ENCODE results near the gene EMP1.

DNA sequence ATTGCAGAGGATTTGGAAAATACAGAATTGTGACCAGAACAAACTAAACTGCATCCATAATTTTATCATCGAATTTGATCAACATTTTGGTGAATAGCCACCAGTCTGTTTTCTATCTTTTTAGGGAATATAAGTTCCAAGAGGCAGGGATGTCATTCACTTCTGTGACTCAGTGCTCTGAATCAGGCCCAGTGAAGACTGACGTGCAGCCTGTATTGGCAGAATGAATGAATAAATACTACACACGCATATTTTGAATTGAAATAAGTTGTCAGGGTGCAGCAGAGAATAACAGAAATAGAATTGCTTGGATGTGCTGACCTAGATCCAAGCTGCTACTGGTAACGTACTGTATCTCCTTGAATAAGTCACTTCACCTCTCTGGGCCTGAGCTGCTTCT, 1.3 kb upstream of the EMP1 start:
- TF ChIP-seq, protein P1, sequence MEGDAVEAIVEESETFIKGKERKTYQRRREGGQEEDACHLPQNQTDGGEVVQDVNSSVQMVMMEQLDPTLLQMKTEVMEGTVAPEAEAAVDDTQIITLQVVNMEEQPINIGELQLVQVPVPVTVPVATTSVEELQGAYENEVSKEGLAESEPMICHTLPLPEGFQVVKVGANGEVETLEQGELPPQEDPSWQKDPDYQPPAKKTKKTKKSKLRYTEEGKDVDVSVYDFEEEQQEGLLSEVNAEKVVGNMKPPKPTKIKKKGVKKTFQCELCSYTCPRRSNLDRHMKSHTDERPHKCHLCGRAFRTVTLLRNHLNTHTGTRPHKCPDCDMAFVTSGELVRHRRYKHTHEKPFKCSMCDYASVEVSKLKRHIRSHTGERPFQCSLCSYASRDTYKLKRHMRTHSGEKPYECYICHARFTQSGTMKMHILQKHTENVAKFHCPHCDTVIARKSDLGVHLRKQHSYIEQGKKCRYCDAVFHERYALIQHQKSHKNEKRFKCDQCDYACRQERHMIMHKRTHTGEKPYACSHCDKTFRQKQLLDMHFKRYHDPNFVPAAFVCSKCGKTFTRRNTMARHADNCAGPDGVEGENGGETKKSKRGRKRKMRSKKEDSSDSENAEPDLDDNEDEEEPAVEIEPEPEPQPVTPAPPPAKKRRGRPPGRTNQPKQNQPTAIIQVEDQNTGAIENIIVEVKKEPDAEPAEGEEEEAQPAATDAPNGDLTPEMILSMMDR (IDR thresholded peaks at IDR 0.05; ENCODE audit: control extremely low read depth in 1 of 3, insufficient read depth in 1 of 3, low read depth in 1 of 3, low read length in 3 of 3): no peak
- TF ChIP-seq POLR2AphosphoS5 (IDR thresholded peaks at IDR 0.05; ENCODE audit: low read depth, low read length): no peak
- TF ChIP-seq SP1 (IDR thresholded peaks at IDR 0.05; ENCODE audit: low read depth, low read length): no peak
- TF ChIP-seq TAF1 (IDR thresholded peaks at IDR 0.05; ENCODE audit: low read depth, low read length): no peak
- no peak for TF ChIP-seq FOSL1 (IDR thresholded peaks at IDR 0.05; ENCODE audit: insufficient read depth, low read depth, low read length)
- TF ChIP-seq POLR2A (IDR thresholded peaks at IDR 0.05; ENCODE audit: control extremely low read depth in 1 of 2, low read depth in 2 of 2, low read length in 2 of 2): no peak
- no peak for TF ChIP-seq RAD21 (IDR thresholded peaks at IDR 0.05 in 1 of 2, conservative IDR thresholded peaks at IDR 0.05 in 1 of 2; ENCODE audit: low read depth in 2 of 2, low read length in 2 of 2)
- no peak for TF ChIP-seq RNF2 (IDR thresholded peaks at IDR 0.05; ENCODE audit: borderline replicate concordance, low read depth, low read length, missing control alignments, poor library complexity, severe bottlenecking)
- TF ChIP-seq YY1 (IDR thresholded peaks at IDR 0.05; ENCODE audit: low read depth, low read length): no peak
- no peak for TF ChIP-seq SIN3A (conservative IDR thresholded peaks at IDR 0.05 in 1 of 2, IDR thresholded peaks at IDR 0.05 in 1 of 2; ENCODE audit: low read depth in 1 of 2, low read length in 2 of 2)
- TF ChIP-seq CHD1 (IDR thresholded peaks at IDR 0.05; ENCODE audit: low read depth, low read length): no peak
- no peak for TF ChIP-seq TCF12 (IDR thresholded peaks at IDR 0.05; ENCODE audit: low read depth, low read length)
- TF ChIP-seq TAF7 (optimal IDR thresholded peaks at IDR 0.05; ENCODE audit: borderline replicate concordance, low read depth, low read length): no peak
- no peak for TF ChIP-seq EP300 (IDR thresholded peaks at IDR 0.05; ENCODE audit: borderline replicate concordance in 1 of 2, low read depth in 2 of 2, low read length in 2 of 2)

All from H1 (cell line).